A549 (cell line): Measurements from ENCODE around the gene BSCL2. TPM values are rescaled to one million over a fixed set of nuclear protein-coding genes. Genes with fewer than 3 reads are reported as not detected.
"Not testable (repeated sequence)": the region's sequence is repeated elsewhere in the genome, so short reads cannot be mapped to it uniquely, and the experiment has no call there.

ENCODE experiments used
- ATAC-seq, 2 experiments: fragments of 200-7000 bp in 1 of 2; fragments of >200 bp in 1 of 2; cut with Nextera tagmentation in 1 of 2; cut with Tn5 transposase in 1 of 2; 3 replicates each; pipeline versions ENCODE4 v1.8.0 to v1.9.1; 2018 to 2020; ENCODE audit warnings: mild to moderate bottlenecking in 1 of 2, moderate library complexity in 1 of 2
- CTCF ChIA-PET: fragments of 300-600 bp; sonication (Branson Sonifier 250); formaldehyde crosslinking; extraction: SDS; loops from one replicate; lab custom pipeline; 2021; ENCODE audit warnings: antibody characterized with exemption, inconsistent platforms; lab: Yijun Ruan, JAX
- POLR2A ChIA-PET: fragments of 350-600 bp; formaldehyde crosslinking; extraction: SDS; loops from one replicate; lab custom pipeline; 2021; ENCODE audit warnings: antibody characterized with exemption, inconsistent platforms; lab: Yijun Ruan, JAX
- DNase-seq, 2 experiments: peaks; one replicate each; pipeline versions ENCODE4 v3.0.0 to v3.0.0-alpha.2; 2011 to 2016; ENCODE audit warnings: low read depth in 1 of 2, low spot score in 1 of 2
- FAIRE-seq: peaks from 2 replicates; lab custom pipeline; 2011; peaks lifted over from hg19 to GRCh38; lab: Jason Lieb, UNC
- H3K27ac ChIP-seq, 2 experiments: fragments of >200 bp; sonication (Bioruptor Twin); formaldehyde crosslinking; 3 replicates each; pipeline ENCODE4 v1.5.1; 2016 to 2017
- H3K4me1 ChIP-seq: fragments of >200 bp; sonication (Bioruptor Twin); formaldehyde crosslinking; 3 replicates; pipeline ENCODE4 v1.6.1; 2016
- H3K4me2 ChIP-seq: fragments of >200 bp; sonication (Bioruptor Twin); formaldehyde crosslinking; 3 replicates; pipeline ENCODE4 v1.6.1; 2016
- H3K4me3 ChIP-seq: fragments of >200 bp; sonication (Bioruptor Twin); formaldehyde crosslinking; 3 replicates; pipeline ENCODE4 v1.5.1; 2016
- H3K9me3 ChIP-seq: fragments of >200 bp; sonication (Bioruptor Twin); formaldehyde crosslinking; 3 replicates; pipeline ENCODE4 v1.6.1; 2016
- EHMT2 ChIP-seq: fragments of 200-600 bp; sonication (generic); IDR thresholded peaks from 2 replicates; pipeline ENCODE4 v1.6.1; 2016; ENCODE audit warnings: antibody characterized with exemption, low read depth, mild to moderate bottlenecking, moderate library complexity
- FOSB ChIP-seq: fragments of 250-450 bp; sonication (Bioruptor Pico); IDR thresholded peaks from 2 replicates; pipeline ENCODE4 v1.5.0; 2020; ENCODE audit warnings: mild to moderate bottlenecking, moderate library complexity
- FOSL2 ChIP-seq, 2 experiments: fragments of 450-650 bp in 1 of 2; fragments of >200 bp in 1 of 2; sonication (Bioruptor Twin) in 1 of 2; formaldehyde crosslinking; IDR thresholded peaks; 2 replicates each; pipeline versions ENCODE4 v1.5.0 to v1.6.1; 2016 to 2020; ENCODE audit warnings: mild to moderate bottlenecking in 1 of 2, moderate library complexity in 1 of 2
- HEYL ChIP-seq: fragments of 250-450 bp; sonication (Bioruptor Pico); IDR thresholded peaks from 2 replicates; pipeline ENCODE4 v1.8.0; 2021; ENCODE audit warnings: mild to moderate bottlenecking, moderate library complexity
- JUNB ChIP-seq: fragments of >200 bp; sonication (Bioruptor Twin); formaldehyde crosslinking; IDR thresholded peaks from 2 replicates; pipeline ENCODE4 v1.6.1; 2016
- MAFK ChIP-seq: fragments of 450-650 bp; IDR thresholded peaks from 2 replicates; pipeline ENCODE4 v1.6.1; 2014; ENCODE audit not compliant: partially characterized antibody
- PHF8 ChIP-seq: fragments of 200-600 bp; sonication (generic); IDR thresholded peaks from 2 replicates; pipeline ENCODE4 v1.6.1; 2016; ENCODE audit warnings: low read depth, mild to moderate bottlenecking, antibody characterized with exemption, moderate library complexity, borderline replicate concordance
- POLR2AphosphoS2 ChIP-seq: conservative IDR thresholded peaks from 2 replicates; pipeline ENCODE4 v1.6.1; 2012; ENCODE audit warnings: low read length, improper control_type of control experiment, inconsistent platforms
- RAD21 ChIP-seq, 2 experiments: fragments of >200 bp in 1 of 2; sonication (Bioruptor Twin) in 1 of 2; formaldehyde crosslinking in 1 of 2; IDR thresholded peaks in 1 of 2; conservative IDR thresholded peaks in 1 of 2; 2 replicates in 1 of 2; 3 replicates in 1 of 2; pipeline ENCODE4 v1.6.1; 2012 to 2018; ENCODE audit warnings: inconsistent platforms in 1 of 2
- SMC3 ChIP-seq: fragments of >200 bp; sonication (Bioruptor Twin); formaldehyde crosslinking; IDR thresholded peaks from 3 replicates; pipeline ENCODE4 v1.6.1; 2018; ENCODE audit warnings: inconsistent platforms
- TFCP2L1 ChIP-seq: fragments of 250-450 bp; sonication (Bioruptor Pico); IDR thresholded peaks from 2 replicates; pipeline ENCODE4 v1.5.0; 2021; ENCODE audit warnings: mild to moderate bottlenecking
- ZFP36 ChIP-seq: fragments of 450-650 bp; IDR thresholded peaks from 2 replicates; pipeline ENCODE4 v1.6.1; 2014; ENCODE audit warnings: borderline replicate concordance; ENCODE audit not compliant: partially characterized antibody
- ZSCAN20 ChIP-seq: fragments of 250-450 bp; sonication (Bioruptor Pico); IDR thresholded peaks from 2 replicates; pipeline ENCODE4 v1.8.0; 2022; ENCODE audit warnings: mild to moderate bottlenecking, moderate library complexity
- WGBS: methylation state at CpG from one replicate; pipeline ENCODE4 v1.1.6; 2017; ENCODE audit errors: missing lambda C conversion rate; 5-methylcytosine and 5-hydroxymethylcytosine counted together
- polyA plus RNA-seq, 4 experiments: library from polyadenylated mRNA; depleted of rRNA in 3 of 4; stranded (reverse); fragments of >200 nt; fragmentation: RNase III in 1 of 4; extraction: RNeasy Plus Mini Kit Qiagen cat#74134 plus additional on column Dnase treatment in 1 of 4; gene quantifications; 2 replicates in 3 of 4; 3 replicates in 1 of 4; pipeline ENCODE4 v1.2.3, GENCODE V29; 2011 to 2017
- TF ChIP-seq, protein P1 (sequence below): fragments of >200 bp; sonication (Bioruptor Twin); formaldehyde crosslinking; IDR thresholded peaks from 3 replicates; pipeline ENCODE4 v1.6.1; 2016
- TF ChIP-seq, protein P2 (sequence below): fragments of >200 bp; sonication (Bioruptor Twin); formaldehyde crosslinking; IDR thresholded peaks from 3 replicates; pipeline ENCODE4 v1.5.1; 2016

Gene BSCL2
- polyA plus RNA-seq, 2 of the 4 experiments (the other 2 are of a cell fraction) = 63.0 to 63.9 TPM

GRCh38 chr11:62702246-62702645 lies 5.0 kb downstream of the BSCL2 start:
- no peak overlapping the region for H3K4me3 ChIP-seq
- 93% methylated on average over 11 of the region's 11 CpGs for WGBS
- H3K9me3 ChIP-seq = no peaks in the 10 kb centered on the region
- no peak for FAIRE-seq
- CTCF ChIA-PET = interaction anchor here (1.1 to 4.5 kb wide), 4 partner anchors 8 to 21 kb away, joined by 3 to 39 read pairs (median 10); no protein-coding TSS in a partner anchor
- H3K4me1 ChIP-seq = peaks cover 12% of the 10 kb centered on the region
- ATAC-seq = no peak
- no peak for DNase-seq
- no peak overlapping the region for H3K4me2 ChIP-seq
- H3K27ac ChIP-seq = no peak overlapping the region
- TF ChIP-seq EHMT2 = no peak
- TF ChIP-seq PHF8 = no peak
- no peak for TF ChIP-seq ZFP36
- no peak for TF ChIP-seq ZSCAN20 (CRISPR knock-in tag)
- TF ChIP-seq TFCP2L1 (CRISPR knock-in tag) = no peak
- TF ChIP-seq HEYL = no peak
- no peak for TF ChIP-seq FOSB (CRISPR knock-in tag)
- TF ChIP-seq JUNB = no peak
- no peak for TF ChIP-seq MAFK
- no peak for TF ChIP-seq FOSL2 (IDR thresholded peaks at IDR 0.05)
- TF ChIP-seq FOSL2 (CRISPR knock-in tag; IDR thresholded peaks at IDR 0.05) = no peak
- TF ChIP-seq POLR2AphosphoS2 = no peak
- TF ChIP-seq, protein P1, sequence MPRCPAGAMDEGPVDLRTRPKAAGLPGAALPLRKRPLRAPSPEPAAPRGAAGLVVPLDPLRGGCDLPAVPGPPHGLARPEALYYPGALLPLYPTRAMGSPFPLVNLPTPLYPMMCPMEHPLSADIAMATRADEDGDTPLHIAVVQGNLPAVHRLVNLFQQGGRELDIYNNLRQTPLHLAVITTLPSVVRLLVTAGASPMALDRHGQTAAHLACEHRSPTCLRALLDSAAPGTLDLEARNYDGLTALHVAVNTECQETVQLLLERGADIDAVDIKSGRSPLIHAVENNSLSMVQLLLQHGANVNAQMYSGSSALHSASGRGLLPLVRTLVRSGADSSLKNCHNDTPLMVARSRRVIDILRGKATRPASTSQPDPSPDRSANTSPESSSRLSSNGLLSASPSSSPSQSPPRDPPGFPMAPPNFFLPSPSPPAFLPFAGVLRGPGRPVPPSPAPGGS = no peak
- TF ChIP-seq, all 56 proteins: peak for 0
- POLR2A ChIA-PET = interaction anchor here (1.6 to 1.8 kb wide), 2 partner anchors 25 to 37 kb away, joined by 4 to 6 read pairs; partner anchors contain the start of genes C11orf98, CSKMT, HNRNPUL2 and TTC9C

- no peaks in the 10 kb centered on the region for H3K9me3 ChIP-seq
- TF ChIP-seq SMC3 (peak; percentile 60), RAD21 (conservative IDR thresholded peaks at IDR 0.05 in 1 of 2, IDR thresholded peaks at IDR 0.05 in 1 of 2) (peak; percentile 52 to 63), FOSB (CRISPR knock-in tag) (no peak)
- TF ChIP-seq, protein P2, sequence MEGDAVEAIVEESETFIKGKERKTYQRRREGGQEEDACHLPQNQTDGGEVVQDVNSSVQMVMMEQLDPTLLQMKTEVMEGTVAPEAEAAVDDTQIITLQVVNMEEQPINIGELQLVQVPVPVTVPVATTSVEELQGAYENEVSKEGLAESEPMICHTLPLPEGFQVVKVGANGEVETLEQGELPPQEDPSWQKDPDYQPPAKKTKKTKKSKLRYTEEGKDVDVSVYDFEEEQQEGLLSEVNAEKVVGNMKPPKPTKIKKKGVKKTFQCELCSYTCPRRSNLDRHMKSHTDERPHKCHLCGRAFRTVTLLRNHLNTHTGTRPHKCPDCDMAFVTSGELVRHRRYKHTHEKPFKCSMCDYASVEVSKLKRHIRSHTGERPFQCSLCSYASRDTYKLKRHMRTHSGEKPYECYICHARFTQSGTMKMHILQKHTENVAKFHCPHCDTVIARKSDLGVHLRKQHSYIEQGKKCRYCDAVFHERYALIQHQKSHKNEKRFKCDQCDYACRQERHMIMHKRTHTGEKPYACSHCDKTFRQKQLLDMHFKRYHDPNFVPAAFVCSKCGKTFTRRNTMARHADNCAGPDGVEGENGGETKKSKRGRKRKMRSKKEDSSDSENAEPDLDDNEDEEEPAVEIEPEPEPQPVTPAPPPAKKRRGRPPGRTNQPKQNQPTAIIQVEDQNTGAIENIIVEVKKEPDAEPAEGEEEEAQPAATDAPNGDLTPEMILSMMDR = peak; percentile 61
- DNase-seq = peak; percentile 68 to 87
- H3K4me3 ChIP-seq = no peak overlapping the region
- peaks cover 2% of the 10 kb centered on the region; the same call in 1 of the 3 replicates for H3K4me1 ChIP-seq
- FAIRE-seq = no peak
- WGBS = 58% methylated on average over 14 of the region's 14 CpGs
- POLR2A ChIA-PET = interaction anchor here (1.0 to 1.4 kb wide), 3 partner anchors 30 to 103 kb away, joined by 3 to 7 read pairs (median 4); partner anchors contain the start of genes C11orf98, CSKMT, INTS5 and TUT1
- peak; percentile 75 to 88 for ATAC-seq
- no peak overlapping the region for H3K27ac ChIP-seq
- H3K4me2 ChIP-seq = no peak overlapping the region
- CTCF ChIA-PET = interaction anchor here (0.6 to 9.8 kb wide), 21 partner anchors 8 to 317 kb away, joined by 3 to 126 read pairs (median 4); partner anchors contain the start of genes B3GAT3, BSCL2, GNG3 and HNRNPUL2
Observed at GRCh38 chr11:62694455-62695167, 12.6 kb downstream of the BSCL2 start.

GRCh38 chr11:62693624-62694023 lies 13.6 kb downstream of the BSCL2 start:
- H3K4me3 ChIP-seq, H3K9me3 ChIP-seq, H3K27ac ChIP-seq, FAIRE-seq, H3K4me1 ChIP-seq, H3K4me2 ChIP-seq, ATAC-seq, DNase-seq: not testable (repeated sequence)
- ChIA-PET CTCF (interaction anchor here (0.7 to 9.8 kb wide), 15 partner anchors 9 to 316 kb away, joined by 3 to 126 read pairs (median 4); partner anchors contain the start of genes BSCL2, GNG3, HNRNPUL2 and LBHD1), POLR2A (interaction anchor here (0.8 to 1.4 kb wide), 2 partner anchors 25 to 29 kb away, joined by 3 to 7 read pairs; partner anchors contain the start of genes C11orf98 and CSKMT)
- 73% methylated on average over 4 of the region's 4 CpGs for WGBS
